Trophoblast cell (in vitro differentiated cells and primary cell): ENCODE data around the gene MAPT.
A peak's percentile ranks its signal among the peaks of the same experiment; 100 is the strongest.

ENCODE experiments used
- DNase-seq, 2 donors: peaks; one replicate each; pipeline ENCODE4 v3.0.0-alpha.2; 2016
- H2AFZ ChIP-seq: 2 replicates; pipeline ENCODE4 v1.6.1; 2013; ENCODE audit warnings: low read length, moderate library complexity, mild to moderate bottlenecking; ENCODE audit not compliant: insufficient read depth, poor library complexity
- H2AK5ac ChIP-seq: 2 replicates; pipeline ENCODE4 v1.6.1; 2013; ENCODE audit warnings: mild to moderate bottlenecking, low read length
- H2BK120ac ChIP-seq: 2 replicates; pipeline ENCODE4 v1.6.1; 2013; ENCODE audit warnings: low read length, mild to moderate bottlenecking, moderate library complexity; ENCODE audit not compliant: insufficient read depth, poor library complexity
- H2BK12ac ChIP-seq: 2 replicates; pipeline ENCODE4 v1.6.1; 2013; ENCODE audit warnings: mild to moderate bottlenecking, low read length, moderate library complexity
- H2BK5ac ChIP-seq: 2 replicates; pipeline ENCODE4 v1.6.1; 2013; ENCODE audit warnings: low read length, low read depth, moderate library complexity, mild to moderate bottlenecking; ENCODE audit not compliant: poor library complexity
- H3K14ac ChIP-seq: 2 replicates; pipeline ENCODE4 v1.6.1; 2013; ENCODE audit warnings: mild to moderate bottlenecking, low read length
- H3K18ac ChIP-seq: 2 replicates; pipeline ENCODE4 v1.6.1; 2013; ENCODE audit warnings: mild to moderate bottlenecking, low read length
- H3K23ac ChIP-seq: 2 replicates; pipeline ENCODE4 v1.6.1; 2013; ENCODE audit warnings: low read length
- H3K27ac ChIP-seq: 2 replicates; pipeline ENCODE4 v1.5.1; 2013; ENCODE audit warnings: low read depth, mild to moderate bottlenecking, inconsistent platforms, low read length, moderate library complexity
- H3K27me3 ChIP-seq: 2 replicates; pipeline ENCODE4 v1.6.1; 2013; ENCODE audit warnings: inconsistent platforms, mild to moderate bottlenecking, low read length, moderate library complexity; ENCODE audit not compliant: insufficient read depth
- H3K36me3 ChIP-seq, 2 experiments: 1 replicate in 1 of 2; 2 replicates in 1 of 2; pipeline ENCODE4 v1.6.1; 2013; ENCODE audit warnings: low read length in 2 of 2, mild to moderate bottlenecking in 2 of 2, moderate library complexity in 1 of 2; ENCODE audit not compliant: insufficient read depth in 2 of 2, control insufficient read depth in 1 of 2
- H3K4ac ChIP-seq: 2 replicates; pipeline ENCODE4 v1.6.1; 2013; ENCODE audit warnings: low read depth, mild to moderate bottlenecking, low read length, moderate library complexity
- H3K4me1 ChIP-seq, 2 experiments: 1 replicate in 1 of 2; 2 replicates in 1 of 2; pipeline ENCODE4 v1.6.1; 2013; ENCODE audit warnings: low read length in 2 of 2, mild to moderate bottlenecking in 2 of 2, moderate library complexity in 1 of 2; ENCODE audit not compliant: insufficient read depth in 2 of 2, control insufficient read depth in 1 of 2
- H3K4me2 ChIP-seq: 2 replicates; pipeline ENCODE4 v1.6.1; 2013; ENCODE audit warnings: inconsistent platforms, mild to moderate bottlenecking, low read length, moderate library complexity
- H3K4me3 ChIP-seq: 2 replicates; pipeline ENCODE4 v1.5.1; 2013; ENCODE audit warnings: mild to moderate bottlenecking, low read depth, low read length, inconsistent platforms
- H3K79me1 ChIP-seq: one replicate; pipeline ENCODE4 v1.6.1; 2013; ENCODE audit warnings: low read length
- H3K79me2 ChIP-seq: 2 replicates; pipeline ENCODE4 v1.6.1; 2013; ENCODE audit warnings: low read length, mild to moderate bottlenecking; ENCODE audit not compliant: control insufficient read depth, insufficient read depth, poor library complexity
- H3K9ac ChIP-seq: 2 replicates; pipeline ENCODE4 v1.6.1; 2013; ENCODE audit warnings: mild to moderate bottlenecking, low read length
- H3K9me3 ChIP-seq: 2 replicates; pipeline ENCODE4 v1.6.1; 2013; ENCODE audit warnings: low read depth, mild to moderate bottlenecking, control low read depth, inconsistent platforms, low read length; ENCODE audit not compliant: insufficient read depth
- H4K12ac ChIP-seq: 2 replicates; pipeline ENCODE4 v1.6.1; 2013; ENCODE audit warnings: low read depth, mild to moderate bottlenecking, low read length, moderate library complexity
- H4K8ac ChIP-seq: 2 replicates; pipeline ENCODE4 v1.6.1; 2013; ENCODE audit warnings: low read depth, mild to moderate bottlenecking, low read length, moderate library complexity
- H4K91ac ChIP-seq: one replicate; pipeline ENCODE4 v1.6.1; 2013; ENCODE audit warnings: low read depth, mild to moderate bottlenecking, low read length, moderate library complexity
- WGBS: extraction: QIAGEN DNeasy Blood & Tissue Kit; methylation state at CpG from one replicate; pipeline ENCODE4 v1.1.7; 2013; ENCODE audit warnings: missing lambda C conversion rate; ENCODE audit not compliant: insufficient read length, insufficient coverage; ENCODE audit errors: extremely low coverage; 5-methylcytosine and 5-hydroxymethylcytosine counted together

The MAPT gene

DNA sequence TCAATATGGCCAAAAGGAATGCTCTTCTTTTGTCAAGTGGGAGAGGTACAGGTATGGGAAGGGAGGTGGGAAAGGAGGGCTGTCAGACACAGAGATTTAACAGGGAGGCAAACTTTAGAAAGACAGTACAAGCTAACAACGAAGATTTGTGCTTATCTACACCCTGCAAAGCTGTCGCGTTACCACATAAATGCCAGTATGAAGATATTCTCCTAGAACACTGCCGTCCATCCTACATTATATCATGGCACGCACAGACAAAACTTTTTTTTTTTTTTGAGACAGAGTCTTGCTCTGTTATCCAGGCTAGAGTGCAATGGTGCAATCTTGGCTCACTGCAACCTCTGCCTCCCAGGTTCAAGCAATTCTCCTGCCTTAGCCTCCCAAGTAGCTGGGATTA is 155.3 kb downstream of the MAPT start:
- Histone ChIP-seq H3K4me3 (no peak overlapping the region), H3K9ac (no peak overlapping the region), H3K27me3 (no peaks in the 10 kb centered on the region), H4K8ac (no peak overlapping the region), H3K36me3 (peaks cover 24 to 32% of the 10 kb centered on the region in 2 experiments), H2BK5ac (no peak overlapping the region), H2AFZ (no peak overlapping the region), H3K79me1 (no peaks in the 10 kb centered on the region), H3K9me3 (no peaks in the 10 kb centered on the region), H3K4ac (no peak overlapping the region), H2AK5ac (no peak overlapping the region), H3K79me2 (no peaks in the 10 kb centered on the region), H4K91ac (no peak overlapping the region), H3K27ac (no peak overlapping the region), H3K18ac (no peak overlapping the region), H4K12ac (no peak overlapping the region), H3K23ac (no peak overlapping the region), H3K4me2 (no peak overlapping the region), H3K4me1 (peaks cover 0 to 8% of the 10 kb centered on the region in 2 experiments), H3K14ac (no peak overlapping the region), H2BK12ac (no peak overlapping the region), H2BK120ac (no peak overlapping the region)
- DNase-seq, result no peak
- no CpG with 5 or more reads among the region's 5 CpGs for WGBS

DNA sequence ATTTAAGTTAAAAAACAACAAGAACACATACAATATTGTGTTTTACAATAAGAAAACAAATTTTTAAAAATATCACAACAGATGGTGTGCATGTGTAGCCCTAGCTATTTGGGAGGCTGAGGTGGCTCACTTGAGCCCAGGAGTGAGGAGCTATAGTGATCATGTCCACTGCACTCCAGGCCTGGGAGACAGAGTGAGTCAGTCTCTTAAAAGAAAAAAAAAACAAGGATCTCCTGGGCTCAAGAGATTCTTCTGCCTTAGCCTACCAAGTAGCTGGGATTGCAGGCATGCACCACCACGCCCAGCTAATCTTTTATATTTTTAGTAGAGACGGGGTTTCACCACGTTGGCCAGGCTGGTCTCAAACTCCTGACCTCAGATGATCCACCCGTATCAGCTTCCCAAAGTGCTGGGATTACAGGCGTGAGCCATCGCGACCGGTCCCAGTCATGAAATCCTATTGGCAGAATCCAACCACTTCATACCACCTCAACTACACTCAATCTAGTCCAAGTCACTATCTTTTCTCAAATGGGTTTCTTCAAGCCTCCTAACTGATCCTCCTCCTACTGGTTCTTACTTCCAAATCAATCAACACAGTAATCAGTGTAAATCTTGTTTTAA is 159.7 kb downstream of the MAPT start:
- Histone ChIP-seq H2AK5ac (no peak overlapping the region), H4K12ac (no peak overlapping the region), H3K27me3 (no peaks in the 10 kb centered on the region), H3K79me1 (no peaks in the 10 kb centered on the region), H3K36me3 (peaks cover 17 to 18% of the 10 kb centered on the region in 2 experiments), H4K8ac (no peak overlapping the region), H2BK5ac (no peak overlapping the region), H3K4me1 (no peaks in the 10 kb centered on the region), H3K9ac (no peak overlapping the region), H2AFZ (no peak overlapping the region), H3K4ac (no peak overlapping the region), H3K79me2 (no peaks in the 10 kb centered on the region), H3K4me3 (no peak overlapping the region), H3K14ac (no peak overlapping the region), H2BK12ac (no peak overlapping the region), H2BK120ac (no peak overlapping the region), H4K91ac (no peak overlapping the region), H3K9me3 (no peaks in the 10 kb centered on the region), H3K18ac (no peak overlapping the region), H3K4me2 (no peak overlapping the region), H3K27ac (no peak overlapping the region), H3K23ac (no peak overlapping the region)
- no CpG with 5 or more reads among the region's 8 CpGs for WGBS
- no peak for DNase-seq

DNA sequence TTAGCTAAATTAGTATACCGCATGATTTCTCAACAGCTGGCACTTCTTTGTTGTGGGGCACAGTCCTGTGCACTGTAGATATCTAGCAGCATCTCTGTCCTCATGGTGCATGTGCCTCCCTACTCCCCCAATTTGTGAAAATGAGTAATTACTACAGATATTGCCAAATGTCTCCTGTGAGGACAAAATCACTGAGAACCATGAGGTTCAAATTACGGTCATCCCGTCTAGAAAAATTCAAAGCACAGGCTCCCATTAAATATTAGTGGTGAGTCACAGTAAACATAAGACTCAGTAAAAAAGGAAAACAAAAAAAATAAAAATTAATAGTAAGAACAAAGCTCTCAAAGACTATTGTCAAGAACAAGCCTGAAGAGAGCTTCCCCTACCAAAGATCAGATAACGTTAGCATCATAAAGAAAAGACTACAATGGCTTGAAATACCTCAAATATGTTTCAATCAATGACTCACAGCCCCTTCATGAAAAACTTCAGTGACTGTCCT is 162.5 kb downstream of the MAPT start:
- no peak overlapping the region for H2BK120ac ChIP-seq
- H3K4me2 ChIP-seq, result no peak overlapping the region
- peaks cover 2% of the 10 kb centered on the region for H3K79me2 ChIP-seq
- H3K18ac ChIP-seq, result no peak overlapping the region
- WGBS, result no CpG with 5 or more reads among the region's 4 CpGs
- H3K14ac ChIP-seq, result no peak overlapping the region
- H4K91ac ChIP-seq, result no peak overlapping the region
- H4K12ac ChIP-seq, result no peak overlapping the region
- peak in 1 of 2 donors; percentile 23 for DNase-seq
- H3K36me3 ChIP-seq, result peaks cover 3 to 7% of the 10 kb centered on the region in 2 experiments
- no peak overlapping the region for H2AK5ac ChIP-seq
- H3K27me3 ChIP-seq, result no peaks in the 10 kb centered on the region
- H3K4me3 ChIP-seq, result no peak overlapping the region
- H3K9me3 ChIP-seq, result no peaks in the 10 kb centered on the region
- no peak overlapping the region for H2AFZ ChIP-seq
- H3K23ac ChIP-seq, result no peak overlapping the region
- H2BK12ac ChIP-seq, result no peak overlapping the region
- H3K4ac ChIP-seq, result no peak overlapping the region
- no peaks in the 10 kb centered on the region for H3K79me1 ChIP-seq
- no peak overlapping the region for H2BK5ac ChIP-seq
- no peak overlapping the region for H3K9ac ChIP-seq
- H4K8ac ChIP-seq, result no peak overlapping the region
- H3K4me1 ChIP-seq, result no peaks in the 10 kb centered on the region
- no peak overlapping the region for H3K27ac ChIP-seq

DNA sequence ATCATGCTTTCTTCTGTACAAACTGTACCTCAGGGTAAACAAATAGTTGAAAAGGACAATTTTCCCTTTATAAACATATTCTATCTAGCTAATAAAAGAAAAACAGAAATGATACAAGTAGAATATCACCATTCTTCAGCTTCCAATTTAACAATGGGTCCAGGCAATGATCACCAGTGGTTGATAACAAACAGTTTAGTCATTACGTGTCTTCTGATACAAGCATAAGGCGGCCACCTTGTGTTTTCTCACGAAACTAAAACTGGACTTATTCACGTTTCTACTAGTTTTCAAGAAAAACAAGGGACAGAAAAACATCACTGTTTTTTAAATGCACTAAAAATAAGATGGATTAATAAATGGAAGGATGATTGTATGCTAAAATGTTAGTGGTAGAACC is 163.0 kb downstream of the MAPT start:
- Histone ChIP-seq H3K27ac (no peak overlapping the region), H3K14ac (no peak overlapping the region), H3K4me2 (no peak overlapping the region), H4K8ac (no peak overlapping the region), H2BK12ac (no peak overlapping the region), H3K4me3 (no peak overlapping the region), H4K91ac (no peak overlapping the region), H2AFZ (no peak overlapping the region), H3K27me3 (no peaks in the 10 kb centered on the region), H3K36me3 (peaks cover 3 to 4% of the 10 kb centered on the region in 2 experiments), H3K4ac (no peak overlapping the region), H3K4me1 (no peaks in the 10 kb centered on the region), H2AK5ac (no peak overlapping the region), H3K79me1 (no peaks in the 10 kb centered on the region), H3K18ac (no peak overlapping the region), H2BK5ac (no peak overlapping the region), H2BK120ac (no peak overlapping the region), H3K79me2 (peaks cover 2% of the 10 kb centered on the region), H3K23ac (no peak overlapping the region), H3K9me3 (no peaks in the 10 kb centered on the region), H3K9ac (no peak overlapping the region), H4K12ac (no peak overlapping the region)
- WGBS, result no CpG with 5 or more reads among the region's 4 CpGs
- DNase-seq, result no peak
